T-helper 17 cell (primary cell): ENCODE results near the gene SUV39H2. TPM values are rescaled to one million over a fixed set of nuclear protein-coding genes. Genes with fewer than 3 reads are reported as not detected.

Experiments
- ATAC-seq: fragments of 150-1000 bp; cut with Tn5 transposase; 2 replicates; pipeline ENCODE4 v1.10.0; 2021; ENCODE audit warnings: mild to moderate bottlenecking, moderate library complexity
- DNase-seq, 3 donors: peaks; one replicate each; pipeline versions ENCODE4 v3.0.0 to v3.0.0-alpha.2; 2020 to 2021
- H3K9me3 ChIP-seq: one replicate; pipeline ENCODE4 v1.7.0; 2013; ENCODE audit warnings: low read length, mild to moderate bottlenecking; ENCODE audit not compliant: control insufficient read depth, poor library complexity, severe bottlenecking
- H3K27ac Mint-ChIP-seq: one replicate; pipeline ENCODE4 v1.8.0; 2022; ENCODE audit warnings: mild to moderate bottlenecking, moderate library complexity, mixed read lengths
- H3K27me3 Mint-ChIP-seq: one replicate; pipeline ENCODE4 v1.8.0; 2022; ENCODE audit warnings: mixed read lengths
- H3K36me3 Mint-ChIP-seq: one replicate; pipeline ENCODE4 v1.8.0; 2022; ENCODE audit warnings: low read depth, mixed read lengths
- H3K4me1 Mint-ChIP-seq: one replicate; pipeline ENCODE4 v1.8.0; 2022; ENCODE audit warnings: mild to moderate bottlenecking, mixed read lengths
- H3K4me3 Mint-ChIP-seq: one replicate; pipeline ENCODE4 v1.8.0; 2022; ENCODE audit warnings: mild to moderate bottlenecking, moderate library complexity, mixed read lengths
- total RNA-seq, 4 donors: library from RNA in 2 of 4; stranded (reverse) in 2 of 4; gene quantifications; one replicate each; pipeline ENCODE4 v1.2.3 and lab custom pipeline; 2022 to 2026

Gene SUV39H2
- total RNA-seq, 2 donors from 2014 or later = 3.3 to 3.7 TPM

DNA sequence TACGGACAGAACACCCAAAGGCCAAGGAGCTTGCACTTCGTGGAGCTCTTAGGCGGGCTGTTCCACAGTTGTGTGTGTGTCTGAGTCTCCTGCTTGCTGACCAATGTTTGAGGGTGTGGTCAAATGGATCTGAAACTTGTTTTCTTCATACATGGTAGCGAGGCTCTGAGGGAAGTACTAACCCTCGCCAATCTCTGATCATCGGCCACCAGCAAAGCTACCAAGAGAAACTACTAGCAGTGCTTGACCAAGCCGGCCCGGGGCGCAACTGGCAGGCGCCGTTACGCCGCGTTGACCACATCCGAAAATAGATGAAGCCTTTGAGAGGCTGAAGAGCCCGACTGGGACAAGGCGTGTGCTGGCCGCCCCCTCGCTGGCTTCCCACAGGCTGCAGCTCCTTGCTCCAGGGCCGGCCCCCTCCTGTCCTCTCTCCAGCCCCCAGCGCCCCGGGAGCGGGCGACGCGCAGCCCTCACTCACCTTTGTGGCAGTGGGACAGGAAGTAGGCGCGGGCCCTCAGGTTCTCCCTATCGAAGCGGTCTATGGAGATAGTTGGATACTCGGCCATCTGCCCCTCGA is 74.8 kb downstream of the SUV39H2 start:
- DNase-seq (no peak), ATAC-seq (peak; percentile 49)
- H3K27me3 Mint-ChIP-seq = no peaks in the 10 kb centered on the region
- peak overlapping the region; percentile 94 for H3K27ac Mint-ChIP-seq
- H3K4me3 Mint-ChIP-seq = peak overlapping the region; percentile 93
- H3K4me1 Mint-ChIP-seq = peaks cover 33% of the 10 kb centered on the region
- peaks cover 4% of the 10 kb centered on the region for H3K36me3 Mint-ChIP-seq
- no peaks in the 10 kb centered on the region for H3K9me3 ChIP-seq

Other genes starting within 250 kb of the SUV39H2 start
- gene FAM107B, start 104.0 kb upstream of the SUV39H2 start, total RNA-seq = 100 to 1,000 TPM; 258 to 399 TPM
- 1 to 10 TPM in 1 of 2 donors, under 1 TPM in 1; 0.62 to 3.2 TPM for gene CDNF, start 40.8 kb upstream of the SUV39H2 start, total RNA-seq
- gene HSPA14, start 40.6 kb upstream of the SUV39H2 start, total RNA-seq = 10 to 100 TPM; 22.5 to 24.7 TPM
- gene MSANTD7, start 40.6 kb upstream of the SUV39H2 start, total RNA-seq = 10 to 100 TPM; 22.2 to 23.2 TPM
- 10 to 100 TPM; 12.8 to 15.3 TPM for gene DCLRE1C, start 75.2 kb downstream of the SUV39H2 start, total RNA-seq
- gene MEIG1, start 80.5 kb downstream of the SUV39H2 start, total RNA-seq = not detected
- gene OLAH, start 165.1 kb downstream of the SUV39H2 start, total RNA-seq = 1 to 10 TPM in 1 of 2 donors, not detected in 1; 3.8 TPM
- gene ACBD7, start 209.9 kb downstream of the SUV39H2 start, total RNA-seq = under 1 TPM in 1 of 2 donors, not detected in 1; 0.77 TPM
- 10 to 100 TPM; 12.1 to 14.3 TPM for gene RPP38, start 218.5 kb downstream of the SUV39H2 start, total RNA-seq